Chondrocyte (in vitro differentiated cells): ENCODE data around the gene ZNF577. TPM values are rescaled to one million over a fixed set of nuclear protein-coding genes. Genes with fewer than 3 reads are reported as not detected.

ENCODE experiments used
- DNase-seq: peaks from one replicate; pipeline ENCODE4 v3.0.0; 2021; ENCODE audit warnings: mixed read lengths, low spot score
- H3K27ac Mint-ChIP-seq: one replicate; pipeline ENCODE4 v1.8.0; 2021; ENCODE audit warnings: mild to moderate bottlenecking, moderate library complexity, mixed read lengths; ENCODE audit not compliant: unreplicated experiment
- H3K27me3 Mint-ChIP-seq: 2 replicates; pipeline ENCODE4 v1.8.0; 2021; ENCODE audit warnings: low read depth, mixed read lengths
- H3K36me3 Mint-ChIP-seq: 2 replicates; pipeline ENCODE4 v1.8.0; 2021; ENCODE audit warnings: low read depth, mixed read lengths
- H3K4me1 Mint-ChIP-seq: 2 replicates; pipeline ENCODE4 v1.8.0; 2021; ENCODE audit warnings: low read depth, mild to moderate bottlenecking, mixed read lengths
- H3K4me3 Mint-ChIP-seq: one replicate; pipeline ENCODE4 v1.8.0; 2021; ENCODE audit warnings: mild to moderate bottlenecking, moderate library complexity, mixed read lengths; ENCODE audit not compliant: unreplicated experiment
- H3K9me3 Mint-ChIP-seq: 2 replicates; pipeline ENCODE4 v1.8.0; 2021; ENCODE audit warnings: low read depth, mixed read lengths
- total RNA-seq: library from RNA; stranded (reverse); gene quantifications from 3 replicates; pipeline ENCODE4 v1.2.1, GENCODE V29; 2021
- TF ChIP-seq, protein P1 (sequence below): fragments of 200-600 bp; sonication (generic); IDR thresholded peaks from 2 replicates; pipeline ENCODE4 v1.5.0; 2021; ENCODE audit warnings: antibody characterized with exemption, mild to moderate bottlenecking, moderate library complexity

The ZNF577 gene
- total RNA-seq, 1 donor from 2014 or later = 11.2 TPM

DNA sequence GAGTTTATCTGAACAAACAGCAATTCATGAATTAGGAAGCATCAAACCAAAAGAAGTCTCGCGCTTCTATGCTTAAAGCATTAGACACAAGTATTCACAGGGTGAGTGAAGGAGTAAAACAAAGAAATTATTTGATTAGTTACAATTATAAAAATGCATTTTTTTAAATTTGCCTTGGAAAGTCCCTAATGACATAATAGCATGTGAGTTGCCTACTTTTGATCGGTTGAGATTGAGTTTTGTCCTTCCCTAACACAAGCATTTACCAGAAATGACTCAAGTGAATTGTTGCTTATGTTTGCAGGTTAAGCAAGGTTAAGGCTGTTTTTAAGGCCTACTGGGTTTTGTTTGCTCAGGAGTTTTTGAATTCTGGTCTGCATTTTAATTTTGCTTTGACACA is 17.5 kb upstream of the ZNF577 start:
- Mint-ChIP-seq H3K36me3 (peaks cover 18% of the 10 kb centered on the region), H3K4me1 (peaks cover 19% of the 10 kb centered on the region), H3K27me3 (peaks cover 5% of the 10 kb centered on the region), H3K9me3 (peaks cover 49% of the 10 kb centered on the region), H3K27ac (peak overlapping the region; percentile 97), H3K4me3 (peak overlapping the region; percentile 99)
- no peak for DNase-seq
- TF ChIP-seq, protein P1, sequence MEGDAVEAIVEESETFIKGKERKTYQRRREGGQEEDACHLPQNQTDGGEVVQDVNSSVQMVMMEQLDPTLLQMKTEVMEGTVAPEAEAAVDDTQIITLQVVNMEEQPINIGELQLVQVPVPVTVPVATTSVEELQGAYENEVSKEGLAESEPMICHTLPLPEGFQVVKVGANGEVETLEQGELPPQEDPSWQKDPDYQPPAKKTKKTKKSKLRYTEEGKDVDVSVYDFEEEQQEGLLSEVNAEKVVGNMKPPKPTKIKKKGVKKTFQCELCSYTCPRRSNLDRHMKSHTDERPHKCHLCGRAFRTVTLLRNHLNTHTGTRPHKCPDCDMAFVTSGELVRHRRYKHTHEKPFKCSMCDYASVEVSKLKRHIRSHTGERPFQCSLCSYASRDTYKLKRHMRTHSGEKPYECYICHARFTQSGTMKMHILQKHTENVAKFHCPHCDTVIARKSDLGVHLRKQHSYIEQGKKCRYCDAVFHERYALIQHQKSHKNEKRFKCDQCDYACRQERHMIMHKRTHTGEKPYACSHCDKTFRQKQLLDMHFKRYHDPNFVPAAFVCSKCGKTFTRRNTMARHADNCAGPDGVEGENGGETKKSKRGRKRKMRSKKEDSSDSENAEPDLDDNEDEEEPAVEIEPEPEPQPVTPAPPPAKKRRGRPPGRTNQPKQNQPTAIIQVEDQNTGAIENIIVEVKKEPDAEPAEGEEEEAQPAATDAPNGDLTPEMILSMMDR = no peak

GRCh38 chr19:51904331-51905165 is 16.8 kb upstream of the ZNF577 start, which contains the start of gene ZNF649:
Gene ZNF649 (minus strand): TSS chr19:51905017. CDS start chr19:51900107, 4,910 bp downstream.
- Mint-ChIP-seq H3K27ac (peak within 1 kb of the TSS; percentile 97), H3K9me3 (peaks cover 46% of the 10 kb centered on the region), H3K27me3 (peaks cover 5% of the 10 kb centered on the region), H3K4me1 (peaks cover 19% of the 10 kb centered on the region), H3K36me3 (peaks cover 24% of the 10 kb centered on the region), H3K4me3 (peak within 1 kb of the TSS; percentile 99)
- TF ChIP-seq, protein P1 = no peak
- no peak for DNase-seq

- no peak overlapping the region for H3K27ac Mint-ChIP-seq
- peaks cover 27% of the 10 kb centered on the region for H3K36me3 Mint-ChIP-seq
- H3K4me3 Mint-ChIP-seq = peak overlapping the region; percentile 99
- H3K4me1 Mint-ChIP-seq = peaks cover 19% of the 10 kb centered on the region
- peaks cover 5% of the 10 kb centered on the region for H3K27me3 Mint-ChIP-seq
- TF ChIP-seq, protein P1 = no peak
- no peak for DNase-seq
- H3K9me3 Mint-ChIP-seq = peaks cover 39% of the 10 kb centered on the region
These were observed 15.4 kb upstream of the ZNF577 start for GRCh38 chr19:51903192-51903591.

DNA sequence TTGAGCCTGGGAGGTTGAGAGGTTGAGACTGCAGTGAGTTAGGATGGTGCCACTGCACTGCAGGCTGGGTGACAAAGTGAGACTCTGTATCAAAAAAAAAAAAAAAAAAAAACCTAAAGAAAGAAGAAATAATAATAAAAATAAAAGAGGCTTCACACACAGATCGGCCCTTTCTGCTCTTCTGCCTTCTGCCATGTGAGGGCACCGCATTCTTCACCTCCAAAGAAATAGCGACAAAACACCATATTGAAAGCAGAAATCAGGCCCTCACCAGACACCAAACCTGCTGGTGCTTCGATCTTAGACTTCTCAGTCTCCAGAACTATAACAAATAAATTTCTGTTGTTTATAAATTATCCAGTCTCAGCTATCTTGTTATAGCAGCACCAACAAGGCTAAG is 14.1 kb upstream of the ZNF577 start:
- H3K27ac Mint-ChIP-seq = no peak overlapping the region
- H3K4me3 Mint-ChIP-seq = no peak overlapping the region
- H3K27me3 Mint-ChIP-seq = no peaks in the 10 kb centered on the region
- H3K4me1 Mint-ChIP-seq = peaks cover 19% of the 10 kb centered on the region
- no peak for DNase-seq
- H3K36me3 Mint-ChIP-seq = peaks cover 37% of the 10 kb centered on the region
- TF ChIP-seq, protein P1 = peak; percentile 14
- peaks cover 40% of the 10 kb centered on the region for H3K9me3 Mint-ChIP-seq

GRCh38 chr19:51891193-51891747 is 3.5 kb upstream of the ZNF577 start:
- DNase-seq = no peak
- H3K4me3 Mint-ChIP-seq = no peak overlapping the region

More at GRCh38 chr19:51891193-51891747, 3.5 kb upstream of the ZNF577 start:
- Mint-ChIP-seq H3K4me1 (peaks cover 19% of the 10 kb centered on the region), H3K27ac (no peak overlapping the region), H3K27me3 (no peaks in the 10 kb centered on the region), H3K9me3 (peaks cover 63% of the 10 kb centered on the region), H3K36me3 (peaks cover 66% of the 10 kb centered on the region)
- TF ChIP-seq, protein P1 = no peak
